ENCODE results near the gene PPP1R16B.

- TF ChIP-seq CTCF (IDR thresholded peaks at IDR 0.05) = no peak
- no peak for TF ChIP-seq POLR2A (IDR thresholded peaks at IDR 0.05)
These were observed 156.1 kb downstream of the PPP1R16B start for GRCh38 chr20:38961530-38962043.
